ENCODE results near the gene PXYLP1. TPM values are rescaled to one million over a fixed set of nuclear protein-coding genes. Genes with fewer than 3 reads are reported as not detected.

PXYLP1 gene
- total RNA-seq, 1 donor from 2014 or later = 3.9 TPM

DNA sequence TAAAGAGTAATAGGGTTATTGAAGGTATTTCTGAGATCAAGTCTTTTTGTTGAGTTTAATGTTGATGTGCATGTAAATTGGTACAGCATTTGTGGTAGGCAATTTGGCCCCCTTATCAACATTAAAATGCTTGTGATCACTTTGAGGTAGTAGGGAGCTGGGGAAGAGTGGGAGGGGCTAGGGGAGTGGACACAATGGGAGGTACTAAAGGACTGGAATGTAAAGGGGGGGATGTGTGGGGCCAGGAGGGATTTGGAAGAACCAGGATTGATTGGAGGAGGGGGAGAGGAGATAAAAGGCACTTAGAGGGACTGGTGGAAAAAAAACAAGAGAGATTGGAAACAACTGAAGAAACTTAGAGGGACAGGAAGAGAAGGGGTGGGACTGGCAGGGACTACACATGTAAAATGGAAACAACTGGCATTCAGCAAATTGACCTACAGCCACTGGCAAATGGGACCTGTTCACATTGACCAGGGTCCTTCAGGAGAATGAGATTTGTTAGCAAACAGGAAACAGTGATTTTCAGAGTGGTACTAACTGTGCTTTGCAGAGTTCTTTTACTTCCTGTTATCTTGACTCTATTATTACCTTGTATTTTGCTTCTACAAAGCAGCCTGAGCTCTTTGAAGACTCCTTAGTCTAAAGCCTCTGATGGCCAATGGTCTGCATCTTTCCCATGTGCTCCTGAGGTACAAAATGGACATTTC, 88.9 kb downstream of the PXYLP1 start:
- no peak for DNase-seq (ENCODE audit: low read depth)

DNA sequence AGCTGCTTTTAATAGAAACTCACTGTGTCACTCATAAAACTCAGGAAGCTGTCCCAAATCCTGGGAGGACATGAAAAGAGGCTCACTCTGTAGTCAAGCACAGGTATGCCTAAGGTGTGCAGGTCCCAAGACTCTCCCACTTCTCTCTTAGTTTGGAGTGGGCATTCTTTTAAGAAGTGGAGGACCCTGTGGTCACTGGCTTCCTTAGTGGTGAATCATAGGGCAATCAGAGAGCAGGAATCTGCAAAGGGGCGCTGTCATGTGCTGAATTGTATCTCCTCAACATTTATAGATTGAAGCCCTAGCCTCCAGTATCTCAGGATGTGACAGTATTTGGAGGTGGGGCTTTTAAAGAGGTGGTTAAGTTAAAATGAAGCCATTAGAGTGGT, 89.5 kb downstream of the PXYLP1 start:
- peak; percentile 52 for DNase-seq (ENCODE audit: low read depth)

DNA sequence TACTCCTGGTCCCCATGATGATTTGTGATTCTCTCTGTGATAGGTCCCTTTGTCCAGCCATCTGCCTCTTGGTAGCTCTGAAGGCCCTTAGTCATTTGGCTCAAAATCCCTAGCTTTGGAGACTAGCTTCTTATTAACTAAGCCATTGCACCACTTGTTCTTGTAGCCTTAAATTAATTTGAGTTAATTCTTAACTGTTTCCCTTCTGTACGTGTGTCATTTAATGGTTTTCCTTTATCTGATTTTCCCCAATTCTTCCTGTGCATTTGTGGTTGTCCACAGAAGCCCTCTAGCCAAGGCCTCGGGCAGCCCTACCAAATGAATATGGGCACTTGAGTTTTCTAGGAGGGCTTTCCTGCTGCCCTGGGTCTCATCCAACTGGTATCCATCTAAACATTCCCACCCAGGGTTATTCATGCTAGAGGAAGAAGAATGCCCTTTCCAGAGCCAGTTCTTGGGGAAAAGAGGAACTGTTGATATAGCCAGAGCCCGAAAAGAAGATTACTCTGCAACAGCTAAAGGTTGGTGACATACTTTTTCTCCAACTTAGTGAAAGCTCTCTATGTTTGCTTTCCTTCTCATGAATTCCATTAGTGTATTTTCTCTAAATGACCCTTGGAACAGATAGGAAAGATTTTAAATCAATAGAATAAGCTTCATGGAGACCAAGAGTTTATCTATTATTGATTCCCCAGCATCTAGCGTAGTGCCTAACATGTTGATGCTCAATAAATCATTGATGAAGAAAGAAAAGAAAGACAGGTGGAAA, 92.5 kb downstream of the PXYLP1 start:
- no peak for DNase-seq (ENCODE audit: low read depth)

DNA sequence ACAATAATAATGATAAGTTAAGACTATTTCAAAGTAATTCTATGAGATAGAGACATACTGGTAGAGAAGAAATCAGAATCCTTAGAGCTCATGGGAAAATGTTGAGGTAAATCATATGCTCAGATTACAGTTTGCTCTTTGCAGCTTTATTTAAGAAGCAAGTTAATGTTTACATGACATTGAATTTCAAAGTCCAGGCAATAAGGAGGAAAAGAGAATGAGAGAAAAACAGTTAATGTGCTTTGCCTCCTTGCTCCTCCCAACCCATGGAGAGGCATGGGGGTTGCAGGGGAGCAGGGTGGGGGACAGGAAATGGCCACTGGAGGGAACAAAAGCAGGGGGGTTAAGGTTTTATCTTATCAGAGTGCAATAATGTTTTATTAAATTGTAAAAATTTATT, 94.5 kb downstream of the PXYLP1 start:
- no peak for DNase-seq (ENCODE audit: low read depth)

DNA sequence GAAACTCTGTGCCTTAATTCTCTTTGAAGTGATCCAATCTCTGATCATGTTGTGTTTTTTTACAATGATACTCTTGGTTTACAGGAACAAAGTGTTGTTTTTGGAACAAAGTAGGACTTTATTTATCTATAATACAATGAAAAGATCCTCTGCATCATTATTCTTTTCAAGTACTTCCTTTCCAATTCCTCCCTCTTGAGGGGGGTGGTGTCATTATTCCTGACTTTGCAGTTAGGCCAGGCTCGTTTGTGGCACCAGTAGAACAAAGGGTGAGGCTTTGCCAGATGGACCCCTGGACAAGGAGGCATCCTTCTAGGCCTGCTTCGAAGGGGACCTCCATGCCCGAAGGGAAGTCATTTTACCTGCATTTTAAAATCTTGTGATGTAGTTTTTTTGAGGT, 95.0 kb downstream of the PXYLP1 start:
- DNase-seq (ENCODE audit: low read depth) = no peak

DNA sequence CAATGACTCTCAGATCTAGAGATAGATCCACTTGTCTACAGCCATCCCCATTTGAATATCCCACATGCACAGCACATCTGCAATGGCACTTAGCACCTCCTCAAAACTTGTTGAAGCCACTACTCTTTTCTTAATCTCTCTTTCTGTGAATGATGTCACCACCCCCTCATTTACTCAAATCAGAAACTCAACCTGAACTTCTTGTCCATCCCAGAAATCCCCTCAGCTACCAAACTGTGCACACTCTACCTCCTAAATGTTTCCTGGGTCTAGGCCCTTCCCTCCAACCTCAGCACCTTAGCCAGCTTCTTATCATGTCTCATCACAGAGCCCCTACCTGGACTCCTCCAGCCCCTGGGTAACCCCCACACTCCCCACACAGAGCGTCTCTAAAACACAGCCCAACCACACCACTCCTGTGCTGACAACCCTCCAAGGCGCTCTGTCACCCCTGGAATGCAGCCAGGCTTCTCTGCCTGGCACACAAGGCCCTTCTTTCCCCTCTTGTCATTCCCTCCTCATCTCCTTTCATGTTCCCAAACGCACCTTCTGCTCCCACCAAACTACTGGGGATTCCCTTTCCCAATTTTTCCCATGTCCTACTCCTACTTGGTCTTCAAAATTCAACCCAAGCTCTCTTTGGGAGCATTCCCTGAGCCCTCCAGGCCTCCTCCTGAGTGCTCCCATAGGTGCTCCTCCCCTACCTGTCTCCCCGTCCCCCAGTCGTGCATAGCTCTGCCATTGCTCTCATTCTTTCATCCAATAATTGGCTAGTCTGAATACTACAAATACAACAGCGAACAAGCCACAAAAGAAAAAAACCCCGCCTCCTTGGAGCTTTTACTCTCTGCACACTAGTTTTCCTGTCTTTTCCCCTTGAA, 96.9 kb downstream of the PXYLP1 start:
- DNase-seq (ENCODE audit: low read depth) = no peak

DNA sequence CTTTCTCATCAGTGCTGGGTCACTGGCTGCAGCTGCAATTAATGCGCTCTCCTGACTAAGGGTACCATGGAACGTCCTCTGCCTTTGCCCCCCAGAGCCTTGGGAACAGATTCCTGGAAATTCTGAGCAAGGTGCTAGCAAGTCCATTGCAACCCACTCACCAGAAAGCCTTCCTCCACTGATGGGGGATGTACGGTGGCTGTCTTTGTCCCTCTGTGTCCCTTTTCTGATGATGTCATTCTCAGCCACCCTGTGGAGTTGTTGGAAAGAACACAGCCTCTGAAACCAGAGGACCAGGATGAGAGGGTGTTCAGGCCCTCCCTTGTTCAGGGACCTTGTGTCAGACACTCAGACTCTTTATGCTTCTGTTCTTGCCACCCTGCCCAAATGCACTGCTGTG, 98.6 kb downstream of the PXYLP1 start:
- no peak for DNase-seq (ENCODE audit: low read depth)

DNA sequence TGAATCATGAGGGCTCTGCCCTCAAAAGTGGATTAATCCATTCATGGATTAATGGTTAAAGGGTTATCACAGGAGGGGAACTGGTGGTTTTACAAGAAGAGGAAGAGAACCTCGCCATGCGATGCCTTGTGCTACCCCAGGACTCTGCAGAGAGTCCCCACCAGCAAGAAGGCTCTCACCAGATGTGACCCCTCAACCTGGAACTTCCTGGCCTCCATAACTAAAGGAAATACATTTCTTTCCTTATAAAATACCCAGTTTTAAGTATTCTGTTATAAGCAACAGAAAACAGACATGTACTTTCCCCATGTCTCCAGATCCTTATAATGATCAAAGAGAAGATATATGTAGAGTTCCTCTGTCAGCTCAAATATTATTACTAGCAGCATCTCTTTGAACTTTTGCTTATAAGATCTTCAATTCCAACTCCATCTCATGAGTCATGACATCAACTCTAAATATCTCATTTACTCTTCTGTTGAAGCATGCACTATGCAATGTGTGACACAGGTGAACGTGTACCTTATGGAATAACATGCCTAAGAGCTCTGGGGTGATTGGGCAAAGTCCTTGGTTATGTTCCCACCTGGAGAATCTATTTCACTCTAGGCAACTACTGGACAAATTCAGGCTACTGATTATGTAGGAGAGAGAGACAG, 99.2 kb downstream of the PXYLP1 start:
- DNase-seq (ENCODE audit: low read depth) = no peak

DNA sequence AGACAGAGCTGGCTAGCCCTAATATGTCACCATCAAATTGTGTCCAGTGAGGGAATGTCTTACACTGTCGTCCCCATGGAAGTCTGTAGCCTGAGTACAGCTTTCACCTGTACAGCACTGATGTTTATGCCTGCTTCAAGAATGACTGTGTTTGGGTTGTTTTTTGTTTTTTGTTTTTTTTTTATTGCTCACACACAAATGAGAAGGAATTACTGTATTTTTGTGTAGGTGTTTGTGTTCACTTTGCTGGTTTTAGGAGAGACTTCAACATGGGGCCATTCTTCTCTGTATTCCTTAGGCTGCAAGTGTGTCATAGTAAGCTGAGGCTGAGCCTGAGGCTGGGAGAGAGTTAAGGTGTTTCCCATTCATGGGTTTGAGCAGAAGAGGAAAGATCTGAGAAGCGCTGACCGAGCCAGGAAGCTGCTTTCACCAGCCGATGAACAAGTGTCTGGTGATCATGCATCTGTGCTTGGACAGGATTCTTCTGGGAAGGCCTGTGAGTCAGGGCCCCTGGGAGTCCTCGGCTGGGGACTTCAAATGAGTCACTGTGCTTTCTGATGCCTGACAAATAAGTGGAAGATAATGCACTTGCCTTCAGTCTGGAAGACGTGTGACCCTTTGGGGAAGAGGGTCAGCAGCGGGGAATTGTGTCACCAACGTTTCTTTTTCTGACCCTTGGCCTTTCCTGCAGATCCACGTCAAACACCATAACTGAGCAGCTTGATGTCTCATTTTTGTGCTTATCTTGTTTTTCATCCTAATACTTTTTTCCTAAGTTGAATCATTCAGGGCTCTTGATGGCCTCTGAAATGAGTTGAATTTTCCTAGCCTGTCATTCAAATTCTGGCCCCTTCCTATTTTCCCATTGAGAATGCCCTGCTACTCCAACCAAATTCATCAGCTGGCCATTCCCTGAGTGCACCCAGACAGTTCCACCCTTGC, 100.0 kb downstream of the PXYLP1 start:
- DNase-seq (ENCODE audit: low read depth) = peak; percentile 96

DNA sequence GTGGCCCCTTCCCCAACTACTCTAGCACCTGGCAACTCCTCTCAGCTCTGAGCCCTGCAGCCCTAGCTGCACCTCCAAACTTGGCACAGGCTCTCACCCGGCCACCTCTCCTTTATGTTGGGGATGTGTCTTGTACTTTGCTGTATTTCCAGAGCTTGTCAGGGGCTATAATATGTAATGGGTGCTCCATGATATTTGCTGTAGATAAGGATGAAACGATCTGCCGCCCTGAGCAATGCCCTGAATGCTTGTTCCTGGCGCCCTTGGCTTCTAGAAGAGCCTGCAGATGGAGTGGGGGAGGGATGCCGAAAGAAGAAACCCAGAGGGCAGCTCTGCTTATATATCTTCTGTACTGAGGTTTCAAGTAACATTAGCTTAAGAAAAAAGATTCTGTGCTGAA, 100.8 kb downstream of the PXYLP1 start:
- DNase-seq (ENCODE audit: low read depth) = no peak

DNA sequence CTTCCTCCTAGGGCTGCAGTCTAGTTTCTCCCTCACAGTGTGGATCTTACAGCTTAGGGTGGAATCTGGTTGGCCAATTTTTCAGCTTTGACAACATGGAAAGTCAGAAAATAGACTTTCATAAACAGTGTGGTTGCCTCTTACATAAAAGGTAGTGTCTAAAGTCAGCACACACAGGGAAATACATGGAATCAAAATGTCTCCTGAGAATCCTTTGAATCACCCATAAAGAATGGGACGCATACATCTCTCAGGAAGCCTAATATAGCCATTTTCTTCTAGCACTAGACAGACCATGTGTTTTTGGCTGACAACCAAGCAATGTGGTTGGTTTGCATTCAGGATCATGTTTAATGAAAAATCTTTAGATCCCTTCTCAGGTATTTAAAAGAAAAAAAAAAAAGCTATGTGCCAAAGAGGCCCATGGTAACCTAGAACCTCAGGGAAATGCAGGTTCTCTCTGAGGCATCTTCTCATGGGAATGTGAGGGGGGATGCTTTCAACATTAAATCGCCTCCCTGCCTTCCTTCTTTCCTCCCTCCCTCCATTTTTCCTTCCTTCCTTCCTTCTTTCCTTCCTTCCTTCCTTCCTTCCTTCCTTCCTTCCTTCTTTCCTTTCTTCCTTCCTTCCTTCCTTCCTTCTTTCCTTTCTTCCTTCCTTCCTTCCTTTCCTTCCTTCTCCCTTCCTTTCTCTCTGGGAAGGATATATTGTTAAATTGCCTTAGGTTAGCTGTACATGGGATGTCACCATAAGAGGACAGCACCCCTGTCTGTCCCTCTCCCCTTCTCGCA, 102.4 kb downstream of the PXYLP1 start:
- no peak for DNase-seq (ENCODE audit: low read depth)

DNA sequence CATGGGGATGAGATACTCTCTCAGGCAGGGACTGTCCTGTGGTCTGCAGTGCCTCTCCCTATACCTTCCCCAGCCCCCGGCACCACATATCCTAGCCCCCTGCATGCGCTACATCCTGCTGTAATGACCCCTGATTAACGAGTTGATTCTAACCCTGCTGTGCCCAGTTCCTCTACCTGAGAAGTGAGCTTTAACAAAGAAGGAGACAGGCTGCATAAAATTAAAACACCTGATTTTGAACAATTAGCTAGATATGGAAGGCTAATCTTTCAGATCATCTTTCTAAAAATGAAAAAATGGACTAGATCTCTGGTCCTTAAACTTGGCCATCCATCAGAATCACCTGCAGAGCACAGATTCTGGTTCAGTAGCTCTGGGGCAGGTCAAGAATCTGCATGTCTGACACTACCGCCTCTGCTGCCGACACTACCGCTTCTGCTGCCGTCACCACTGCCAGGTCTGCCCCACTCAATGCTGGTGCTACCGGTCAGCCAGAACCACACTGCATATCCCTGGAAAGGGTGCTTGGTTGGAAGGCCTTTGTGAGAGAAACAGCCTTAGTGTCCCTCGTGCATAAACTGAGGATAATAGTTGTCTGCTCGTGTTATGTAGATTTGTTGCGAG, 103.1 kb downstream of the PXYLP1 start:
- no peak for DNase-seq (ENCODE audit: low read depth)

DNA sequence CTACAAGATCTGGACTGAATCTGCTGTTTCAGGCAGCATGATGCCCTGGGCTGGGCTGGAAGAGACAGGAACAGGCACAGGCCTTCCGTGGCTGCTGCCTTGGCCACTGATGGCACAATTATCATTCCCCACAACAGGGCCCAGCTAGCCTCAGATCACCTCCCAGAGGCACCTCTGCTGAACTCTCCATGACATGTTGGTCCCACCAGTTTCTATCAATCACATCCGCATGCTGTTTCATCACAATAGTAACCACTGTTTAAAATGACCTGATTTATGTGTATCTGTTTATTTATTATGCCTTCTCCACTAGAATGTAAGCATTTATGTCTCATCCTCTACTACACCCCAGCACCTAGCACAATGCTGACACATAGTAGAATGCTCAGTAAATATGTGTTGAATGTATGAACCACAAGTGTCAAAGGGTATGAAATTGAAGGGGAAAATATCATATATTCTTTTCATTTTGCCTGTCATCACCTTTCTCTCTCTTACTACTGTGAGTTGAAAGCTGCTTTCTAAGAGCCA, 104.0 kb downstream of the PXYLP1 start:
- DNase-seq (ENCODE audit: low read depth) = peak; percentile 73

DNA sequence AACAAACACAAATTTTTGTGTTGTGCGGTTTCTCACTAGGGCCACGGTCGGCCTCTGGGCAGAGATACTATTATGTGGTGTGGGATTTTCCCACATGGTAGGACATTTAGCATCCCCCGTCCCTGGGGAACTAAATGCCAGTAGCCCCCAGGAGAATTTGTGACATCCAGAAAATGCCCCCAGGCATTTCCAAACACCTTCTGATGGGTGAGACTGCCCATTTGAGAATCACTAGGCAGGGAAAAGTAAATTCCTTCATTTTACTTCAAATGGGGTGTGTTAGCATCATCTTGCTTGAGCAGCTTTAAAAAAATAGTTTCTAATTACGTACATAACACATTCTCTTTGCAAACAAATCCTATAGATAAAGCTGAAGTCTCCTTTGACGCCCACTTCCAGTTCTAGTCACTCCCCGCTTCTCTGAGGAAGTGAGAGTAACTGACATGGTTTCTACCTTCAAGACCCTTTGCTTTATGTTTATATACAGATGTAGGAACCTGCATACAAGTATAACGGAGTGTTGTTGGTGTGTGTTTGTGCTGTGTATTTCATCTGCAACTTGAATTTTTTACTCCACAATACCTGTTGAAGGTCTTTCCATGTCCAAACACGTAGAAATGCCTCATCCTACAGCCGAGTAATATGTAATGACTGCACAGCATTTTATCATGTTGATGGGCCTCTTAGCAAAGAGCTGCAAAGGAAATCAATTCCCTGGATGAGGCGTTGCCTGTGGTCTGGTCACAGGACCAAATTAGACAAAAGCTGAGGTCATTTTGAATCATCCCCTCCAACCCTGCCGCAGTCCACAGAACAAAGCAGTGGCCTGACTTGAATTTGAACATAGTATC, 105.3 kb downstream of the PXYLP1 start:
- peak; percentile 91 for DNase-seq (ENCODE audit: low read depth)

DNA sequence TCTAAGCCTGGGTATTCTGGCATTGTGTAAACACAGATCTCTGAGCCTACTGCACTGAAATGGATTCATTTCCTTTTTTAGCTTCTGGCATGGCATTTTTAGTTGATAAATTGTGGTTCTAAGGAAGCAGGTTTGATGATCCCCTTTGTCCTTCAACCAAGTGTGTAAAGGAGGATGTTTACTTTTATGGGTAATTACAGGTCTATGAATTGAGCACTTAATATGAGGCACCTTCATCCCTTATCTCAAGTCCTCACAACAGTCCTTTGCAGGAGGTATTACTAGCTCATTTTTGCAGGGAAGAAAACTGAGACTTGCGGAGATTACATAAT, 105.9 kb downstream of the PXYLP1 start:
- no peak for DNase-seq (ENCODE audit: low read depth)

DNA sequence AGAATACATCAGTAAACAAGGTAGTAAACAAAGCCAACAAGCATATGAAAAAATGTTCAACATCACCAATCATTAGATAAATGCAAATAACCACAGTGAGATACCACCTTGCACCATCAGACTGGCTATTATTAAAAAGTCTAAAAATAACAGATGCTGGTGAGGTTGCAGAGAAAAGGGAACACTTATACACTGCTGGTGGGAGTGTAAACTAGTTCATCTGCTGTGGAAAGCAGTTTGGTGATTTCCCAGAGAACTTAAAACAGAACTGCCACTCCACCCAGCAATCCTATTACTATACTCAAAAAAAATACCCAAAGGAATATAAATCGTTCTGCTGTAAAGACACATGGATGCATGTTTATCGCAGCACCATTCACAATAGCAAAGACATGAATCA, 106.4 kb downstream of the PXYLP1 start:
- DNase-seq (ENCODE audit: low read depth) = no peak

DNA sequence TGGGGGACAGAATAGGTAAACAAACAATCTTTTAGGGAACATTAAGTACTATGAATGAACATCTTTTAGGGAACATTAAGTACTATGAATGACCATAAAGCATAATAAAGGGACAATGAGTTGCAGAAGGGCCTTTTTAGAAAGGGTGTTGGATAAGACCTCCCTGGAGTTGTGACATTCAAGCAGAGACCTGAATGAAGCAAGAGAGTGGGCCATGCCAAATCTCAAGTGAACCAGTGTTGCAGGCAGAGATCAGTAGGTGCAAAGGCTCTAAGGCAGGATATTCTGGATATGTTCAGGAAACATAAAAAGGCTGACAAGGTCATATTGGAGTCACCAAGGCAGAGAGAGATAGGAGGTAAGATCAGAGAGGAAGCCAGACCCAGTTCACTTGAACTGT, 107.3 kb downstream of the PXYLP1 start:
- no peak for DNase-seq (ENCODE audit: low read depth)

DNA sequence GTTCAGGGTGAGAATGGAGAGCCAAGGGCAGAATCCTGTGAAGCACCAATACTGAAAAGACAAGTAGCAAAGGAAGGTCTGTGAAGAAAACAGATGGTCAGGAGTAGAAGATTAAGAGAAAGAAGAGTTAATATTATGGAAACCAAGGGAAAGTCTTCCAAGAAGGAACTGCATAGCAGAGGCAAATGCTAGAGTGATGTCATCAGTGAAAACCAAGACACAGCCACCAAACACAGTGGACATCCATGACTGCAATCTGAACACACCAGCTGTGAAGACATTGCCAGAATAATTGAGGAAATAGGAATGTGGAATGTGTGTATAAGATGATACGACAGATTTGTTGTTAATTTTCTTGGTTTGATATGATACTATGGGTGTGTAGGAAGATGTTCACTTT, 109.9 kb downstream of the PXYLP1 start:
- peak; percentile 49 for DNase-seq (ENCODE audit: low read depth)

Data from myocyte (in vitro differentiated cells).